GM21529 (cell line): ENCODE measurements around the gene AACS.
"Not testable (repeated sequence)": the region's sequence is repeated elsewhere in the genome, so short reads cannot be mapped to it uniquely, and the experiment has no call there.

Experiments
- ATAC-seq: cut with Tn5 transposase; IDR thresholded peaks from one replicate; pipeline ENCODE4 v1.9.1; 2021; ENCODE audit not compliant: unreplicated experiment

The AACS gene

DNA sequence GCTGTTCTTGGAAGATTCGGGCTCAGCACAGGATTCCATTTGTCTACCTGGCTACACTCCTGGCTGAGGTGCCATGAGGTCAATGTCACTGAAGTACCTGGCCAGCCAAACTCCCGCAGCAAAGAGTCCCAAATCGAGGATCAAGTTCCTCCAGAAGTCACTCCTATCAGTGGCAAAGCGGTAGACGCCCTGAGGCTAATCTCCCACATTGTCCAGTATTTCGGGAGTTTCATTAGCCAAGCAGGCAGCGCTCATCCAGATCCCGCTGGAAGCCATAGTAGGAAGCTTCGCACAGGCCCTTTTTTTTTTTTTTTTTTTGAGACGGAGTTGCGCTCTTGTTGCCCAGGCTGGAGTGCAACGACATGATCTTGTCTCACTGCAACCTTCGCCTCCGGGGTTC, 8.9 kb upstream of the AACS start:
- ATAC-seq = no peak

GRCh38 chr12:125057708-125058107, 7.5 kb upstream of the AACS start:
- ATAC-seq = no peak

DNA sequence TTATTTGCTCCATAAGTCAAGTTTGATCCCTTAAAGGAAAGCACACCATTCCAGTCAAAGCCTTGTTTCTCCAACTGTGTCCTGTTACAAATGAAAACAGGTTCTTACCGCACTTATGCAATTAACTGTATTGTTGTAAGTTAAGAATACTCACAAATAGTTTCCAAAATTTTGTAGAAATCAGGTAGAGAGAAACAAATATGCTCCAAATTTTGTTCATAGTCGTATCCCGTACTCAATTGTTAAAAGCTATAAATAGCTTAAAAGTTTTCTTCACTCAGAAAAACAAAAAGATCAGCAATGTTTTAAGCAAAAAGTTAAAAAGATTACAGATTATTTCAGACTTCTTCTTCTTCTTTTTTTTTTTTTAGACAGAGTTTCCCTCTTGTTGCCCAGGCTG, 4.0 kb upstream of the AACS start:
- no peak for ATAC-seq

DNA sequence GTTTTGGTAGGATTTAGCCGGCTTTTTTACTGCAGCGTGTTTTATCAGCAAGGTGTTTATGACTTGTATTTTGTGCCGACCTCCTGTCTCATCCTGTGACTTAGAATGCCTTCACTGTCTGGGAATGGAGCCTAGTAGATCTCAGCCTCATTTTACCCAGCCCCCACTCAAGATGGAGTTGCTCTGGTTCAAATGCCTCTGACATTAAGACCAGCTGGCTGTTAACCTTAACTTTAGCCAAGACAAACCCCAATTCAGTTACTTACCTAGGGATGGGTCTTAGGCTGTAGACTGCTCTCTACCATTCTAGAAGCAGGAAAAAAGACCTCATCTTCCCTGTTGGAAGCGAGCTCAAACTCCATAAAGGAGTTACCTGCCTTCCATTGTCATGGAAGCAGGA, 1.7 kb upstream of the AACS start:
- ATAC-seq = not testable (repeated sequence)

DNA sequence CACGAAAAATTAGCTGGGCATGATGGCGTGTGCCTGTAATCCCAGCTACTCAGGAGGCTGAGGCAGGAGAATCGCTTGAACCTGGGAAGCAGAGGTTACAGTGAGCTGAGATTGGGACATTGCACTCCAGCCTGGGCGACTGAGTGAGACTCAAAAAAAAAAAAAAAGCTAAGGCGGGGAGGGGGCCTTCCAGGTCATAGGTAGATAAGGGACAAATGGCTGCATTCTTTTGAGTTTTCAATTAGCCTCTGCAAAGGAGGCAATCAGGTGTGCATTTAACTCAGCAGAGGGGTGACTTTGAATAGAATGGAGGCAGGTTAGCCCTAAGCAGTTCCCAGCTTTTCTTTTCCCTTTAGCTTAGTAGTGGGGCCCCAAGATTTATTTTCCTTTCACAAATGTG, 743 bp upstream of the AACS start:
- no peak for ATAC-seq

DNA sequence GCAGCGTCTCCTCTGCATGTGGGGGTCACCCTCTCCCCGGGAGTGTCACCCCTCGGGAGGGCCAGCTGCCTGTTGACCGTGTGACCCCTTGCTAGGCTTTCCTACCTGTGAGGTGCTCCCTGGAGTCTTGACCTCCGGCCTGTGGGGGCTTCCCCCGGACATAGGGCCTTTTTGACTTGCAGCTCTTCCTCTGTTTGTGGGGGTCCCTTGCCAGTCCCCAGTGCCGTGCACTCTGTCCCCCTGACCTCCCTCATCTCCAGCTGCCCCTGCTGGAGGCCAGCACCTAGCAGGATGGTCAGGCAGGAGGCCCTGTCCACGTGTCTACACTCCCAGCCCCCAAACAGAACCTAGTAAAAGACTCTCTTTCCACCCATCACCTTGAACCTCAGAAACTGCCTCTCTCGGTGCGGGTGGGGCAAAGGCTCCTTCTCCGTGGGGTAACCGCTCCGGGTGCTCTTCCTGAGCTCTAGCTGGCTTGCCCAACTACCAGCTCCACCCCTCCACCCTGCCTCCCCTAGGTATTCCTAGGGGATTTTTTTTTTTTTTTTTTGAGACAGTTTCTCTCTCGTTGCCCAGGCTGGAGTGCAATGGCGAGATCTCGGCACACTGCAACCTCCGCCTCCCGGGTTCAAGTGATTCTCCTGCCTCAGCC, 810 bp downstream of the AACS start:
- peak; percentile 11 for ATAC-seq

- no peak for ATAC-seq
Observed at GRCh38 chr12:125068391-125068790, 3.2 kb downstream of the AACS start.

DNA sequence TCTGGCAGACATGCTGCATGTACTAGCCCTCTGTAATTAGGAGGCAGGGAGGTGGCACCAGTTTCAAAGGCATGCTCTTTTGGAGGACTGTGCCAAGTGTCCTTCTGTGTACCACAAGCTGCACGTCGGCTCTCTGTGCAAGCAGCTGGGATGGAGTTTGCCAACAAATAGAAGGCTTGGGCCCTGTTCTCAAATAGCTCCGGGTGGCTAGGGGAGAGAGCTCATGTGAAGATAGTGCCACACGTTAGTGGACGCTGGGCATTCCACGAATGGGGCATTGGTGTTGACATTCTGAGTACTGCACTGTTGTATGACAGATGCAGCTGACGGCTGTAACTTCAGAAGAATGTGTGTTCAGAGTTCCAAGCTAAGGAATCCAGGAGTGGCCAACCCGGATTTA, 4.4 kb downstream of the AACS start:
- ATAC-seq = no peak

GRCh38 chr12:125070112-125070511, 4.9 kb downstream of the AACS start:
- ATAC-seq = no peak

DNA sequence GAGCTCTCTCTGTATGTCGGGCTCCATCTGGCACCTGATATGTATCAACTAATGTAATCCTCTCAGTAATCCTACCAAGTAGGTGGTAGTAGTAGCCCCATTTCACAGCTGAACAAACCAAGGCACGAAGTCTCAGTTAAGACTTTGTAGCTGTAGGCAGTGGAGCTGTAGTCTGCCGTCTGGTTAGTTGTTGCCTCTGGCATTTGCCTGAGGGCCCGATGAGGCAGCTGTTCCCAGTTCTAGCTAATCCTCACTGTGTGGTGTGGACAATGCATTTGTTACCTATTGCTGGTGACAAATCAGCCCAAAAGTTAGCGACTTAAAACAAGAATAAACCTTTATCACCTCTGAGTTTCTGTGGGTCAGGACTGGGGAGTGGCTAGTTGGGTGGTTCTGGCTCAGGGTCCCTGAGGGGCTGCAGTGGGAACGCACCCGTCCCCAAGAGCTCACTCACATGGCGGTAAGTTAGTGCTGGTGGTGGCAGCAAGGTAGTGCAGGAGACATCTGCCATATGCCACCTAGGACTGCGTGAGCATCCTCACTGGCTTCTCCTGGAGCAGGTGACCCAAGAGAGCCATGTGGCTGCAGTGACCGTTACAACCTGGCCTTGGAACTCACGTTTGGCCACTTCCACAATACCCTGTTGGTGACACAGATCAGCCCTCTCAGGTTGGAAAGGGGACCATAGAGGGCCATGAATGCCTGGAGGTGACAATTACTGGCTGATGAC, 5.6 kb downstream of the AACS start:
- ATAC-seq = no peak

- no peak for ATAC-seq
Observed at GRCh38 chr12:125071456-125071855, 6.2 kb downstream of the AACS start.

DNA sequence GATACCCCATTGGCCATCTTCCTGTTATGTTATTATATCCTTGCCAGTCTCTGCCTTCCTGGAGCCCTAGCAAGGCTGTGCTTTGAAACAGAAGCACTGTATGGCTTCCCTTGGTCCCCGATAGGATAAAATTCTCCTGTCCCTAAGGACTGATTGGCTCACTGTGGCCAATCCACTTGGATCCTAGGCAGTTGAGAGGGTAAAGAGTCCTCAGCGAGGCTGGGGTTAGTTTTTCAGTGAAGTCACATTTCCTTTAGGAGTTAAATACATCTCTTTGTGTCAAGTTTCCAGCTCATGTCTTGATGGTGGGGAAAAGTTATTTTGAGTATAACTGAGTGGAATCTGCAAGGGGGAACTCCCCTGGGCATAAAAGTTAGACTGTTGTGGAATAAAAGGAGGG, 7.3 kb downstream of the AACS start:
- ATAC-seq = no peak

DNA sequence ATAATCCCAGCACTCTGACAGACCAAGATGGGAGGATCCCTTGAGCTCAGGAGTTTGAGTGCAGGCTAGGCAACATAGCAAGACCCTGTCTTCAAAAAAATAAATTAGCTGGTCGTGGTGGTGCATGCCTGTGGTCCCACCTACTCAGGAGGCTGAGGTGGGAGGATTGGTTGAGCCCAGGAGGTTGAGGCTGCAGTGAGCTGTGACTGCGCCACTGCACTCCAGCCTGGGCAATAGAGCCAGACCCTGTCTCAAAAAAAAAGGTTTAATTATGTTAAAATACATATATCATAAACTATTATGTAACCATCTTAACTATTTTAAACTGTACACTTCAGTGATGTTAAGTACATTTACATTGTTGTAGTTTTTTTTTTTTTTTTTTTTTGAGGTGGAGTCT, 9.1 kb downstream of the AACS start:
- not testable (repeated sequence) for ATAC-seq

- no peak for ATAC-seq
Observed at GRCh38 chr12:125076103-125076502, 10.9 kb downstream of the AACS start.

GRCh38 chr12:125079084-125079483, 13.8 kb downstream of the AACS start:
- no peak for ATAC-seq

- no peak for ATAC-seq
Observed at GRCh38 chr12:125079648-125080645, 14.7 kb downstream of the AACS start.

- ATAC-seq = no peak
Observed at GRCh38 chr12:125081427-125081826, 16.2 kb downstream of the AACS start.

- ATAC-seq = no peak
Observed at GRCh38 chr12:125083072-125083471, 17.8 kb downstream of the AACS start.

- not testable (repeated sequence) for ATAC-seq
Observed at GRCh38 chr12:125088199-125088598, 23.0 kb downstream of the AACS start.

DNA sequence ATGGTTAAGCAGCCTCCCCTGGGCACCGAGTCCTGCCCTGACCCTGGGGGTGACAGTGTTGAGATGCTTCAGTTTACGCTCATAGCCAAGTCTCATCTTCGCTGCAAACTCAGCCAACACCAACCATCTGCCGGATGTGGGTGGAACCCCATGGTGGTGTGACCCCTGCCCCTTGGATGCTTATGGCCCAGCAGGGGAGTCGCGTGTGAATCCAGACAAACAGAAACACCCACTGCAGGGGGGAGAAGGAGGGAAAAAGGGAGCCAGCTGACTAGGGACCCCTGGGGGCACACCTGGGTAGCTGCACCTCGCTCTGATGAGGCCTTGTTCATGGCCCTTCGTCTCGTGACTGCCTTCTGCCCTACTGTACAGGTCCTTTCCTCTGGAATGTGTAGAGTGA, 23.8 kb downstream of the AACS start:
- ATAC-seq = no peak

GRCh38 chr12:125089626-125090025, 24.4 kb downstream of the AACS start:
- ATAC-seq = no peak

- no peak for ATAC-seq
Observed at GRCh38 chr12:125090437-125090836, 25.2 kb downstream of the AACS start.
